HG03025 (cell line): Measurements from ENCODE around the gene CEP112.
"Not testable (repeated sequence)": the region's sequence is repeated elsewhere in the genome, so short reads cannot be mapped to it uniquely, and the experiment has no call there.

Experiments
- ATAC-seq: cut with Tn5 transposase; IDR thresholded peaks from one replicate; pipeline ENCODE4 v1.9.1; 2021; ENCODE audit warnings: mild to moderate bottlenecking, moderate library complexity; ENCODE audit not compliant: unreplicated experiment, low FRiP score

Gene CEP112

GRCh38 chr17:65799869-65800268 is 392.1 kb downstream of the CEP112 start:
- ATAC-seq, result no peak

- ATAC-seq, result no peak
Observed at GRCh38 chr17:65799454-65799853, 392.5 kb downstream of the CEP112 start.

DNA sequence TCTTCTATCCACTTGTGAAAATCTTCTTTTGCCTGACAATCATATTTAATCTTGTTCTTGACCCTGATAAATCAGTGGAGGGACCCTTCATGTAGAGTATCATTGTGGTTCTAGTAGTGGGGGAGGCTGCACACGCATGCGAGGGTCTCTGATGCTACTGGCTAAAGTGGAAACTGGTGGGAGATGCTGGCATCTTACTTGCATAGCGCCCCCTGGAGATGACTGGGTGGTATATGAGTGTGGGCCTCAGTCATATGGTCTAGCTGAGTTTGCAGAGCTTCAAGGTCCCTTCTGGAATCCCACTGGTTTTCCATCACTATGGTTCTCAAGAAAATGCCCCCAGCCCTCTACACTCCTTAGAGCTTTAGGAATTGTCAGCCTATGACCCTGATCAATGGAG is 394.1 kb downstream of the CEP112 start:
- no peak for ATAC-seq

DNA sequence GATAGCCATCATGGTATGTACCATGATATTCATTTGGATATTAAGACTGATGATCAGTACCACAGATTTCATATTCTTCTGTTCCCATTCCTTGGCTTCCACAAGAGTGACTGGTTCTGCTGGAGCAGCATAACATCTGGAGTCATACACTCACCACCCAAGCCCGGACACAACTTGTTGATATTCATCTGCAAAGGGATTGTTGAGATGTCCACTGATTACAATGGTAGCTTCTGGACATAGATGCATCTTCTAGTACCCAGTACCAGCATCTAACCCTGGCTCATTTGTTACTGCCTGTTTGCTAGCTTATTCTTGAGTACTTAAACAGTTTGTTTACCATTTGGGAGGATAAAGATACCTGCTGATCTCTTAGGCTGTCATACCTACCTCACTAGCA is 394.8 kb downstream of the CEP112 start:
- ATAC-seq, result no peak

GRCh38 chr17:65794572-65794971 is 397.4 kb downstream of the CEP112 start:
- ATAC-seq, result no peak

DNA sequence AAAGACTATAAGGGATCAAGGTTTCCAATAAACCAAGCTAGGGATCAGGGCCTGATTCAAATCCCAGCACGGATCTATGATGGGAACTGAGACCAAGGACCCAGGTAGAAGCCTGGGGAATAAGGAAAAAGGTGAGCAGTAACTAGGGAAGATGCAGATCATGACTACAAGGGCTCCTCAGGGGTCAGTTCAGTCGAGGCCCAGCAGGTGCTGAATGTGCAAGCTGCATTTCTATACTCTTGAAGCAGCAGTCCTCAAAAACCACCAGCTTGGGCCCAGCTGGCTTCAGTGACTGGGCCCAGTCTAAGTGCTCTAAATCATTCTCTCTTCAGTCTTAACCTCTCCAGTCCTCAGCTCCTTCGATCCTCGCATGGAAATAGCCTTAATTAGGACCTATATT is 401.7 kb downstream of the CEP112 start:
- no peak for ATAC-seq

- no peak for ATAC-seq
Observed at GRCh38 chr17:65787503-65787902, 404.4 kb downstream of the CEP112 start.

DNA sequence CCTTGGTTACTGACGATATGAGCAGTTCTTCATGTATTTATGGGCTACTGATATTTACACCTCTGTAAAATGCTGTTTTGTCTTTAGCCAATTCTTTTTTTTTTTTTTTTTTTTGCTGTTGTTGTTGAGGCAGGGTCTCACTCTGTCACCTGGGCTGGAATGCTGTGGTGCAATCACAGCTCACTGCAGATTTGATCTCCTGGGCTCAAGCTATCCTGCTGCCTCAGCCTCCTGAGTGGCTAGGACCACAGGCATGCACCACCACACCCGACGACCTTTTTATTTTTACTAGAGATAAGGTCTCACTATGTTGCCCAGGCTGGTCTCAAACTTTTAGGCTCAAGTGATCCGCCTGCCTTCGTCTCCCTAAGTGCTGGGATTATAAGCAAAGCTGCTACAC is 405.5 kb downstream of the CEP112 start:
- ATAC-seq, result no peak

GRCh38 chr17:65785109-65785508 is 406.8 kb downstream of the CEP112 start:
- ATAC-seq, result no peak

- no peak for ATAC-seq
Observed at GRCh38 chr17:65783845-65784334, 408.0 kb downstream of the CEP112 start.

DNA sequence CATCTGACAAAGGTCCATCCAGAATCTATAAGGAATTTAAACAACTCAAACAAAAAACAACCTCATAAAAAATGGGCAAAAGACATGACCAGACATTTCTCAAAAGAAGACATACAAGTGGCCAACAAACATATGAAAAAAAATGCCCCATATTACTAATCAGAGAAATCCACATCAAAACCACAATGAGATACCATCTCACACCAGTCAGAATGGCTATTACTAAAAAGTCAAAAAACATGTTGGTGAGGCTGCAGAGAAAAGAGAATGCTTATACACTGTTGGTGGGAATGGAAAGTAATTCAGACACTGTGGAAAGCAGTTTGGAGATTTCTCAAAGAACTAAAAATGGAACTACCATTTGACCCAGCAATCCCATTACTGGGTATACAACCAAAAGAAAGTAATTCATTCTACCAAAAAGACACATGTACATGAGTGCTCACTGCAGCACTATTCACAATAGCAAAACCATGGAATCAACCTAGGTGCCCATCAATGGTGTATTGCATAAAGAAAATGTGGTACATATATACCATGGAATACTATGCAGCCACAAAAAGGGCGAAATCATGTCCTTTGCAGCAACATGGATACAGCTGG is 409.7 kb downstream of the CEP112 start:
- ATAC-seq, result not testable (repeated sequence)

DNA sequence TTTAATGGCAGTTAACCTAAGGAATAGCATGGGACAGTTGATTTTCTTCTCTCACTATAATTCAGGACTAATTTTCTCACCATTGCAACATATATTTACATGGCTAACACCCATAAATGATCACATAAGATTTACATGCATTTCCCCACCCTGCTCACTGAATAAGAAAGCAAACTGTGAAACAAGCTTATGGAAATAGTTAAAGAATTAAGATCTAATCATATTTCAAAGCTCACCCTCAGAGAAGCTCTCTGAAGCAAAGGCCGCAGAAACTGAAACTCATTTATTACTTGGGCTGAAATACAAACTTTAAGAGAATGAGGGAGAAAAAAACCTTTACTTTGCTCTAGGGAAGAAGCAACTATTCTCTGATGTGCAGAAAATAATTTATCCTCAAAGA is 411.8 kb downstream of the CEP112 start:
- no peak for ATAC-seq

DNA sequence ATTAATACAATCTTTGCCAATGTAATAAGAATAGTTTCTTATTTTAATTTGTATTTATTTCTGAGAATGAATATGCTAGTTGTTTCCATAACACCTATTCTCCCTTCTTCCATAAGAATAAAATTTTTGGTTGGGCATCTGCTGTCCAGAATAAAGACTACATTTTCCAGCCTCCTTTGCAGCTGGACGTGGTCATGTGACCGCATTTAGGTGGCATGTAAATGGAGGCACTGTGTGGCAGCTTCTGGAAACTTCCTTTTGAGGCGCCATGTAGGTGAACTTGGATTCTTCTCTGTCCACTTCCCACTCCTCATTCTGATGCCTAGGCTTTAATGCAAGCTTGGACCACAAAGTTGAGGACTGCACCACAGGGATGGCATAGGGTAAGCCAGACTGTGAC is 415.0 kb downstream of the CEP112 start:
- ATAC-seq, result no peak

GRCh38 chr17:65774787-65775186 is 417.1 kb downstream of the CEP112 start:
- ATAC-seq, result no peak

GRCh38 chr17:65772989-65773388 is 418.9 kb downstream of the CEP112 start:
- no peak for ATAC-seq

GRCh38 chr17:65771704-65772103 is 420.2 kb downstream of the CEP112 start:
- ATAC-seq, result no peak

GRCh38 chr17:65763786-65764185 is 428.1 kb downstream of the CEP112 start:
- ATAC-seq, result no peak

- no peak for ATAC-seq
Observed at GRCh38 chr17:65762973-65763372, 429.0 kb downstream of the CEP112 start.

- ATAC-seq, result no peak
Observed at GRCh38 chr17:65759532-65759931, 432.4 kb downstream of the CEP112 start.

DNA sequence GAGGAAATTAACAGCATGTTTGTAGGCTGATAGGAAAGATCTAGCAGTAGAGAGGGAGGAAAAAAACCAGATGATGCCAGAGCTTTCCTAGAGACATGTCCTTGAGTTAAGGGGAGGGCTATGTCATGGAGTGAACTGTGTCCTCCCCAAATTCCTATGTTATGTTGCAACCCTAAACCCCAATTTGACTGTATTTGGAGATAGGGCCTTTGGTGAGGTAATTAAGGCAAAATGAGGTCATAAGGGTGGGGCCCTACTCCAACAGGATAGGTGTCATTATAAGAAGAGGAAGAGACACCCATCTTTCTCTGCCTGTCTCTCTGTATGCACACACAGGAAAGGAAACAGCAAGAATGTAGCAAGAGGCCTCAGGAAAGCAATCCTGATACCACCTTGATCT is 435.2 kb downstream of the CEP112 start:
- no peak for ATAC-seq

DNA sequence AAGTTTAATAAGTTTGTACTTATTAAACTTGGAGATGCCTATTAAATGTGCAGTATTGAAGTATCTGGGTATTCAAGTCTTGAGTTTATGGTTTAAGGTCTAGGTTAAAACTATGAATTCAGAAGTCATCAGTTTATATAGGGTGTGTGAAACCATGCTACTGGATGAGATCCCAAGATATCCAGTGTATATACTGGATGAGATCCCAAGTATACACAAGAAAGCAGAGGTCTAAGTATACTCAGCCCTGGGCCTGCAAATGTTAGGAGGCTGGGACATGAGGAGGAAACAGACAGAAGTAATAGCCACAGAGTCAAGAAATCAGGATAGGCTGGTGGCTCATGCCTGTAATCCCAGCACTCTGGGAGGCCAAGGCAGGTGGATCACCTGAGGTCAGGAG is 436.1 kb downstream of the CEP112 start:
- no peak for ATAC-seq

DNA sequence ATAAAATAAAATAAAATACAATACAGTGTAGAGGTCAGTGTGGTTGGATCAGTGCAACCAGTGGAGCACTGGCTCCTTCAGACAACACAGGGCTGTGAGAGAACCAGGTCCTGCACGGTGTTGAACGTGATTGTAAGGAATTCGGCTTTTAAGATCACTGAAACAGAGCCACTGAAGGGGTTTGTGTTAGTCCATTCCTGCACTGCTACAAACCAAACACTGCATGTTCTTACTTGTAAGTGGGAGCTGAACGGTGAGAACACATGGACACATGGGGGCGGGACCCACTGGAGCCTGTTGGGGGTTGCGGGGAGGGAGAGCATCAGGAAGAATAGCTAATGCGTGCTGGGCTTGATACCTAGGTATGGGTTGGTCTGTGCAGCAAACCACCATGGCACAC is 437.3 kb downstream of the CEP112 start:
- no peak for ATAC-seq

GRCh38 chr17:65754081-65754480 is 437.9 kb downstream of the CEP112 start:
- ATAC-seq, result no peak
